ENCODE measurements around the gene RGL1.
A peak's percentile ranks its signal among the peaks of the same experiment; 100 is the strongest.

RGL1 gene

GRCh38 chr1:183891158-183891856 lies 86.4 kb downstream of the RGL1 start:
- no peak for DNase-seq

- no peak for DNase-seq
Observed at GRCh38 chr1:183892351-183892793, 87.5 kb downstream of the RGL1 start.

DNA sequence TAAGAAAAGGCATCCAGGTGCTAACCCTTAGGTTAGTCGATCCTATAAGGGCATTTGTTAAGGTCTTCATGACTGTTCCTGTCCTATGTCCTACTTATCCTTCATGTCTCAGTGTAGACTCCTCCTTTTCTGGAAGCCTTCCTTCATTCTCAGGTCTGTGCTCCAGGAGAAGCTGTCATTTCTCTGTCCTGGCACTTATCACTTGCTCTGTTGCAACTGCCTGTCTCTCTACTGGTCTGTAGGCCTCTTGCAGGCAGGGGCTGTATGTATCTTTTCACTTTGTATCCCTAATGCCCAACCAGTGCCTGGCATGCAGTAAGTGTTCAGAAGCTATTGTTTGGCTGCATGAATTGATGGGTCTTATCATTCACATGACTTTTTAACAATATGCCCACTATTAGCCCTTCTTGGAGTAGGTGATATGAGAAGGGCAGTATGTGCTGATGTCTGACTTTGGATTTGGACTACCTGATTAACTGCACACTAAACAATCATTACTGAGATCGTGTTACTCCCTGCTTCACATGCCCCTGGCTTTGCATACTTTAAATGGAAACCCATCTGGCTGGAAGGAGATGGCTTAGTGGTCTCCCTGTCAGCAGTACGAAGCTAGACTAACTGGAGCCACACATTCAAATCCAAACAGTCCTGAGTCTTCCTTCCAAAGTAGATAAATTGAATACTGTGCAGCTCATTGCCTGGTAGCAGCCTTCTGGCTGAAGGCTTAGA lies 88.8 kb downstream of the RGL1 start:
- DNase-seq, result no peak

DNA sequence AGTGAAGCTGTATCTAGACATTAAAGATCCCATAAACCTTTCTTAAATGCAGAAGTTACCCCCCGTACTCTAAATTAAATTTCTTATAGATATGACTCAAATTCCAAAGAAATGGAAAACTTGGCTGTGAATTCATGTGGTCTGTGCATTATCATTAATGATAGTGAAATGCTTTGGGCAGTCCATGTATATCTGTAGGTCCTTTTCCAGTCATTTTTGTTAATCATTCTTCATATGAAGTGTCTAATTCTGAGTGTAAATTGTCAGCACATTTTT lies 89.3 kb downstream of the RGL1 start:
- DNase-seq, result no peak

DNA sequence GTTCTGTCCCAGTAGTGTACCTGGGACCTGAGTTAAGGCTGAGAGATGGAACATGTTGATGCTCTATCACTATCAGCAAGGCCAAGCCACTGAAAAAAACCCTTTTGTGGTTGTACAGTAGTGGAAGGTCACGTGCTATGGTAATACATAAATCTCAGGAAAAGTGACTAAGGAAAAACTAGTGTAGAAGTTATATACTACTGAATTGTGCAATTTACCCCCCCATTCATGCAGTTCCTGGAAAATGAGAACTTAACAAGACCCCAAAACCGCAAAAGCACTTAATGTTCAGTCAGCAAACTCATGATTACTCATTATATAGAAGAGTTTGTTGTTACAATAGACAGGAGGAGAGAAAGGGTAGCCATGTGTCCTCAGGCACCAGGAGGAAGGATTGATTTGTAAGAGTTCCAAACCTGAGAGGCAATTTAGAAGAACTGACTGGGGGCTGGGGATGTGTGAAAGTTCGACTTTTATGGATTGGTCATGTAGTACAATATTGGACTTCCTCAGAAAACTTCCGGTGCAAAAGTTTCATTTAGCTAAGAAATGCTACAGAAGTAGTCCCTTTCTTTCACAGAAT lies 91.6 kb downstream of the RGL1 start:
- DNase-seq, result no peak

GRCh38 chr1:183898001-183898396 lies 93.1 kb downstream of the RGL1 start:
- DNase-seq, result no peak

GRCh38 chr1:183898610-183899009 lies 93.7 kb downstream of the RGL1 start:
- DNase-seq, result no peak

DNA sequence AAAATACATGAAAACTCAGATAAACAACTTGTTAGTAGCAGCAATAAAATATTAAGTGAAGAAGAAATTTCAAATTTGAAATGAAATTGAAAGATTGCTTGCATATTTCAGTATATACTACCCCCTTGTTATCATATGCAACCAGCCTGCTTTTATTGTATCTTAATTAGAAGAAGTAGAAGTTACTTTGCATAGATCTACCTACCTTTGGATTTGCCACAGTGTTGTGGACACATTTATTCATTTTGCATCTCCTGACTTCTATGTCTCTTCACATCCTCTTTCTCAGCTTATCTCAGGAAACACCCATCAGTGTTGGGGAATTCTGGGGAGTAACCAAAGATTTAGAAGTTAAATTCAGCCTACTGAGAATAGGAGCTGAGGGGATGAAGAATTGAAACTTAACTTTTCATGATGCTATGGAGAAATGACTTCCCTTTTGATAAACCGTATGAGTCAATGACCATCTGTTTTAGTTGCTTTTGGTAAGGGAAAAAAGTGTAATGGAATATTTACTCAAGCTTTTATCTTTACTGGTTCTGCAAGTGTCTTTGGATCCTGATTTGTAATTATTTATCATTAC lies 96.9 kb downstream of the RGL1 start:
- DNase-seq, result no peak

GRCh38 chr1:183903101-183903500 lies 98.2 kb downstream of the RGL1 start:
- DNase-seq, result no peak

GRCh38 chr1:183905508-183906113 lies 100.7 kb downstream of the RGL1 start:
- no peak for DNase-seq

DNA sequence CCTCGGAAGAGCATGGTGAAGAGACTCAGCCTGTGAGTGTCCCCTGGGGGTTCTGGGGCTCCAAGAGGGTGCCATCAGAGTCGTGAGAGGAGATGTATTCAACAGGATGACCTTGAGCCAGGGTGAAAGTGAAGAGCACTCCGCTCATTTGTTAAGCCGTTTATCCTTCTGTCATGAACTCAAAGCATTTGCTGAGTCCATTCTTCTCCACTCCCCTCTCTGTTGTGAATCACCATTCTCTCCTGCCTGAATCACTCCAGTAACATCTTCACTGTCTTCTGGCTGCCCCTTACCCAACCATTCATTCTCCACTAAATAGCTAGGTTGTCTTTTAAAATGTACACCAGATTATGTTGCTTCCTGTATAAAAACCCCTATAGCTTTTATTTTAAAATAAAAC lies 102.2 kb downstream of the RGL1 start:
- no peak for DNase-seq

DNA sequence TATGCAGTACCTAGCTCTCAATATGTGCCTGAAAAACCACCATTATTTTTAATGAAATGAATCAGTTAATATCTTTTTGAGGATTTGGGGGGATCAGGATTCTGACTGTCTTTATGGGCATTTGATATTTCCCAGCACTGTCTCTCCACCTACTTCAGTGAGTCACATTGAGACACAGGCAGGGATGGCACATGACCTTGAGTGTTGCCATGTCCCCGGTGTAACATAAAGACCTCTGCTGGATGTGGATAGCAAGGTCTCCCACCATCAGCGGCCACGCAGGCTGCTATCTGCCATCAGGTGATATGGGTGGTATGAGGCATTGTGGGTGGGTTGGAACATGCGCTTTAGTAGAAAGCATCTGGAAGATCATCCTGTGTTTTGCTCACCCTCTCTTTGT lies 103.2 kb downstream of the RGL1 start:
- no peak for DNase-seq

- DNase-seq, result no peak
Observed at GRCh38 chr1:183909672-183910071, 104.8 kb downstream of the RGL1 start.

DNA sequence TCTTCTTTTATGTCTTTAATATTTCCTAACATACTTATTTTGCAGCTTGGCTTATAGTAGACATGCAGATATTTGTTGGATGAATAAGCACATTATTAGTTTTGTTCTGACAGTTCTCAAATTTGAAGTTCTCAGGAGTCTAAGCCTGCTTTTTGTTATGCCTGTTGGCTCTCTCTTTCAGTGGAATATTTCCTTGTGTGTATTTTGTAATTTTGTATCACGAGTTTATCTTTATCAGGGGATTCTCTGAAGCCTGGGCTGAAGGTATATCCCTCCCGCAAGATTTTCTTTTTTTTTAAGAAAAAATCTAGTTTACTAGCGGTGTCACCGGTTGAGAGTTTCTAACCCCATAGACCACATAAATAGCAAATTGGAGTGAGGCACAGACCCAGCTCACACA lies 105.9 kb downstream of the RGL1 start:
- no peak for DNase-seq

DNA sequence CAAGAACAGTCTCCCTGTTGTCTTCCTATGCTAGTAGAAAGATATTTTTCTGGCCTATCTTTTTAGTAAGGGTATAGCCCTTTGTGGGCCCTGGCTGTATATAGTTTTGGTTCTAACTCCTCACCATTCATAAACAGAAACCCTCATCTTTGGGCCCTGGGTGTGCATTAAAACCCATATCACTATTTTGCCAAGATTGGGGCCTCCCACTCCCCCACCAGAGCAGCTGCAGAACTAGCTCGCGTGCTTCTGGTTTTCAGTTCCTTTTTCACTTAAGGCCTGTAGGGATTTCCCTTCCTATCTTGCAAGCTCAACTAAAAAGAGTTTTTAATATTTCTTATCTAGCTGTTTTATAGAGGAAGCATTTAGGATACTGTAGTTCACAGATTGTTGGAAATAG lies 106.4 kb downstream of the RGL1 start:
- DNase-seq, result peak; percentile 14

GRCh38 chr1:183912265-183912886 lies 107.5 kb downstream of the RGL1 start:
- no peak for DNase-seq

GRCh38 chr1:183913567-183913993 lies 108.7 kb downstream of the RGL1 start:
- no peak for DNase-seq

GRCh38 chr1:183914276-183914675 lies 109.4 kb downstream of the RGL1 start:
- no peak for DNase-seq

GRCh38 chr1:183914891-183915290 lies 110.0 kb downstream of the RGL1 start:
- DNase-seq, result no peak

DNA sequence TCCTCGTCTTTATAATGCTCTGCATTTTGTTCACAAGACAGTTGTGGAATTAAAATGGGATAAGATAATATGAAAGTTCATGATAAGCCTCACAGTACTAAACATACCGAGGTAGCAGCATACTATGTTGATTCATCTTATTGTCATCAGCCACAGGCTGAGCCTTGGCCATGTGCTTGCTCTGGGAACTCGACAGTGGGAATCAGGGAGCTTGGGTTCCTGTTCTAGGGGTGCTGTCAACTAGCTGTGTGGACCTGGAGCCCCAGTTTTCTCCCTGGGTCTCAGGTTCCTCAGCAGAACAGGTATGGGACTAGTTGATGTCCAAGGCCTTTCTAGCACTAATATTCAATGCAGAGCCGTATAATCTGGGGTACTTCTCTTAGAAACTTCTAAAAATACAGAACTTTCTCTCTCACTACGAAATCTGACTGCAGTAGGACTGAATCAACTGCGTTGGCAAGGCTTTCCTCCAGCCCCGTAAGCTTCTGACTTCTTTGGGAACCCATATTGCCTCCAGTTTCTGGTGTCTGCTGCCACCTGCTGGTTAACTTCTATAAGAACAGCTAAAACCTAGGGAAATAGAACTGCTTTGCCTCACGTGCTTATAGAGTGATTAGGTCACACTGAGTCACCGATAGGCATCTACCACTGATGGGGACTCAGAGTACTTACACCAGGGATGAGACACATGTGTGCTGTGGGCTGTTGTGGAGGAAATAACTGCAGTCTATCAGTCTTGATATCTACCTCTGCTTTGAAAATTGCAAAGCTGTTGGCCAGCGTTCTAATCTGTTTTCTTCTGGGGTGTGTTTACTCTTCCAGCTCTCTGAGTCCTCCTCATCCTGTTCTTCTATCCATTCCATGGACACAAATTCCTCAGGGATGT lies 110.9 kb downstream of the RGL1 start:
- DNase-seq, result peak; percentile 75

- DNase-seq, result no peak
Observed at GRCh38 chr1:183916574-183916973, 111.7 kb downstream of the RGL1 start.

- no peak for DNase-seq
Observed at GRCh38 chr1:183918589-183918988, 113.7 kb downstream of the RGL1 start.
